Epithelial cell of proximal tubule (primary cell): ENCODE measurements around the gene AP1M2. TPM values are rescaled to one million over a fixed set of nuclear protein-coding genes. Genes with fewer than 3 reads are reported as not detected.

Experiments
- DNase-seq: peaks from one replicate; pipeline ENCODE4 v3.0.0-alpha.2; 2011; ENCODE audit warnings: low read depth
- H3K4me3 ChIP-seq: 2 replicates; pipeline ENCODE4 v1.5.1; 2011; ENCODE audit warnings: low read depth, mild to moderate bottlenecking, low read length
- total RNA-seq: library from RNA; depleted of rRNA; stranded (reverse); fragments of >200 nt; gene quantifications from 2 replicates; pipeline ENCODE4 v1.2.3, GENCODE V29; 2015
- TF ChIP-seq, protein P1 (sequence below): conservative IDR thresholded peaks from 2 replicates; pipeline ENCODE4 v1.5.1; 2012; ENCODE audit warnings: low read depth, mild to moderate bottlenecking, low read length

AP1M2 gene
- total RNA-seq = 39.7 and 47.2 TPM in 2 replicates

- DNase-seq = no peak
- TF ChIP-seq, protein P1, sequence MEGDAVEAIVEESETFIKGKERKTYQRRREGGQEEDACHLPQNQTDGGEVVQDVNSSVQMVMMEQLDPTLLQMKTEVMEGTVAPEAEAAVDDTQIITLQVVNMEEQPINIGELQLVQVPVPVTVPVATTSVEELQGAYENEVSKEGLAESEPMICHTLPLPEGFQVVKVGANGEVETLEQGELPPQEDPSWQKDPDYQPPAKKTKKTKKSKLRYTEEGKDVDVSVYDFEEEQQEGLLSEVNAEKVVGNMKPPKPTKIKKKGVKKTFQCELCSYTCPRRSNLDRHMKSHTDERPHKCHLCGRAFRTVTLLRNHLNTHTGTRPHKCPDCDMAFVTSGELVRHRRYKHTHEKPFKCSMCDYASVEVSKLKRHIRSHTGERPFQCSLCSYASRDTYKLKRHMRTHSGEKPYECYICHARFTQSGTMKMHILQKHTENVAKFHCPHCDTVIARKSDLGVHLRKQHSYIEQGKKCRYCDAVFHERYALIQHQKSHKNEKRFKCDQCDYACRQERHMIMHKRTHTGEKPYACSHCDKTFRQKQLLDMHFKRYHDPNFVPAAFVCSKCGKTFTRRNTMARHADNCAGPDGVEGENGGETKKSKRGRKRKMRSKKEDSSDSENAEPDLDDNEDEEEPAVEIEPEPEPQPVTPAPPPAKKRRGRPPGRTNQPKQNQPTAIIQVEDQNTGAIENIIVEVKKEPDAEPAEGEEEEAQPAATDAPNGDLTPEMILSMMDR = no peak
- H3K4me3 ChIP-seq = no peak within 1 kb of the TSS
Measured at GRCh38 chr19:10587022-10587838, at the start of gene AP1M2. Gene AP1M2, minus strand, starts transcription at chr19:10587312. Its CDS starts 81 bp downstream, at chr19:10587231.

DNA sequence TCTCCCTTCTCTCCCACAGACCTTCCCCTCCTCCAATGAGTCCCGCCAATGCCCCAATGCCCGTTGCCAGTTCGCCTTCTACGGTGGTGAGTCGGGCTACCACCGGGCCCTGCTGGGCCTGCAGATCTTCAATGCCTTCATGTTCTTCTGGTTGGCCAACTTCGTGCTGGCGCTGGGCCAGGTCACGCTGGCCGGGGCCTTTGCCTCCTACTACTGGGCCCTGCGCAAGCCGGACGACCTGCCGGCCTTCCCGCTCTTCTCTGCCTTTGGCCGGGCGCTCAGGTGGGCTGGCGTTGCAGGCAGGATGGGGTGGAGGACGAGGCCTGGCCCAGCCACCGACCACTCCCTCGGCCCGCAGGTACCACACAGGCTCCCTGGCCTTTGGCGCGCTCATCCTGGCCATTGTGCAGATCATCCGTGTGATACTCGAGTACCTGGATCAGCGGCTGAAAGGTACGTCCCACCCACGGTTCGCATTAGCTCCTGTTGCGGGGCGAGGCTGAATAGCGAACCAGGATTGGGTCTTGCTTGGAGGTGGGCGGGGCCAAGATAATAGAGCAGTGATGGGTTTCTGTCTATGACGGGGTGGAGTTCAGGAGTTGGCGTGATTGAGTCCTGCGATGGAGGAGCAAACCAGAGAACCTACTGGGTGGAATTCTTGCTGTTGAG, 49.3 kb upstream of the AP1M2 start:
- DNase-seq = no peak
- H3K4me3 ChIP-seq = no peak overlapping the region
- TF ChIP-seq, protein P1 = no peak

- TF ChIP-seq, protein P1 = no peak
- H3K4me3 ChIP-seq = no peak overlapping the region
- DNase-seq = no peak
Measured at GRCh38 chr19:10634963-10635362, 47.9 kb upstream of the AP1M2 start.

GRCh38 chr19:10634430-10634829, 47.3 kb upstream of the AP1M2 start:
- TF ChIP-seq, protein P1 = no peak
- H3K4me3 ChIP-seq = no peak overlapping the region
- DNase-seq = no peak

DNA sequence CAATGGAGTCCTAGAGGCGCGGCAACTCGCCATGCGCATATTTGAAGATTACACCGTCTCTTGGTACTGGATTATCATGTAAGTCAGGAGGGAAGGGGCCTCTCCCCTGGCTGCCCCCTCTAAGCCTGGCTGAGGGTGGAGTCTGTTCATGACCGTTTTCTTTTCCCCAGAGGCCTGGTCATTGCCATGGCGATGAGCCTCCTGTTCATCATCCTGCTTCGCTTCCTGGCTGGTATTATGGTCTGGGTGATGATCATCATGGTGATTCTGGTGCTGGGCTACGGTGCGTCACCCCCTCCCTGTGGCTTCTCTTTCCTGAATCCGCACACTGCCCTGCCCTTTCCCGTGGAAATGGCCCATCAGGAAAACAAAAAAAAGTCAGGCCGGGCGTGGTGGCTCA, 44.8 kb upstream of the AP1M2 start:
- DNase-seq = no peak
- H3K4me3 ChIP-seq = no peak overlapping the region
- TF ChIP-seq, protein P1 = no peak

DNA sequence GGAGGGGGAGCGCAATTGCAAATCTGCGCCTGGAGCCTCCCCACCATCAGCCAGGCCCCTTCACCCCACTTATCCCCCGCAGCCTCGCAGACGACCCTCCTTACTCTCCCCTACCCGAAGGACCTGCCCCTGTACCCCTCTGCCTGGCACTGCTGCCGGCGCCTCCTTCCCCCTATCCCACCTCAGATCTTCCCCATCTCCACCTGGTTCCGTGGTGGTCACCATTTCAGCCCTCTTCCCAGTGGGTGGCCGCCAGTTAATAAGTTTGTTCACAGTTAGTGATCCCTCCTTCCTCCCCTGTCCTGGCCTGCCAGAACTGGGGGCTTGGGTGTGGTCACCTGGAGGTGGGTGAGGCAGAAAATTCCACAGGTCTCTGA, 38.6 kb upstream of the AP1M2 start:
- DNase-seq = no peak
- TF ChIP-seq, protein P1 = no peak
- H3K4me3 ChIP-seq = peak overlapping the region; percentile 71
